ENCODE results near the gene UBE2L6. TPM values are rescaled to one million over a fixed set of nuclear protein-coding genes. Genes with fewer than 3 reads are reported as not detected.
A peak's percentile ranks its signal among the peaks of the same experiment; 100 is the strongest.
"Not testable (repeated sequence)": the region's sequence is repeated elsewhere in the genome, so short reads cannot be mapped to it uniquely, and the experiment has no call there.

UBE2L6 gene
- total RNA-seq, 1 experiment from 2014 or later: 20.1 TPM

- peak; percentile 50 for DNase-seq (ENCODE audit: extremely low read depth, low read depth)
These were observed 876 bp upstream of the UBE2L6 start for GRCh38 chr11:57568330-57568766.

DNA sequence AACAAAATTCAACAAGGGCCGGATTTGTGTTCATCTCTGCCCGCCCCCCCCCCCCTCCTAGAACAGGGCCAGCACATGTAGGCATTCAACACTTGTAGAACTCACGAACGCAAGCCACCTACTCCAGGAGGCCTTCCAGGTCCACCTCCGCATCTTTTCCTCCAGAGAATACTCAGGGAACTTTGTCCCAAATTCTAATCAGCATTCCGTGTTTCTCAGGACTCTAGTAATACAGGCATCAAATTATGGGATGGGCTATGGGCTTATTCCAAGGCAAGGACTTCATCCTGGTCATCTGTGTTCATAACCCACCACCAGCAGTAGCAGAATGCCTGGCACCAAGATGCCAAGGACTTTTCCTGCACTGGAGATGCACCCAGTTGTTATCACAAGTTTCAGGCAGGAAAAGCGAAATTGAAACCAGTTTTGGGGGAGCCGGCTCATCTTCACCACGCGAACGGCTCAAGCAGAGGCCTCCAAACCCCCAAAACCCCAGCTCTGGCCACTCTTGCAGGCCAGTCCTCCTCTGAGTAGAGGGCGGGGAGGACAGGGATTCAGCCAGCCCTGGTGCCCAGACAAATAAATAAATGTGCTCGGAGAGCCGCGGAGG lies 462 bp downstream of the UBE2L6 start:
- no peak for DNase-seq (ENCODE audit: extremely low read depth, low read depth)

GRCh38 chr11:57566005-57566904 lies 1.2 kb downstream of the UBE2L6 start:
- no peak for DNase-seq (ENCODE audit: extremely low read depth, low read depth)

- DNase-seq (ENCODE audit: extremely low read depth, low read depth): no peak
These were observed 4.9 kb downstream of the UBE2L6 start for GRCh38 chr11:57562596-57562995.

- no peak for DNase-seq (ENCODE audit: extremely low read depth, low read depth)
These were observed 7.3 kb downstream of the UBE2L6 start for GRCh38 chr11:57560146-57560545.

DNA sequence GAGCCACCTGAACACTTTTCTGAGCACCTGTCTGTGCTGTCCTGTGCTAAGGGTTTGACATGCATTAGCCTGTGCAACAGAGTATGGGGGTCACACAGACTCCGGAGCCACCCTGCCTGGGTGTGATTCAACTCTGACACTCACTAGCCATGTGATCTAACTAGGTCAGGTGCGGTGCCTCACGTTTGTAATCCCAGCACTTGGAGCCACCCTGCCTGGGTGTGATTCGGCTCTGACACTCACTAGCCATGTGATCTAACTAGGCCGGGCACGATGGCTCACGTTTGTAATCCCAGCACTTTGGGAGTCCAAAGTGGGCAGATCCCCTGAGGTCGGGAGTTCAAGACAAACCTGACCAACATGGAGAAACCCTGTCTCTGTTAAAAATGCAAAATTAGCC lies 11.4 kb downstream of the UBE2L6 start:
- no peak for DNase-seq (ENCODE audit: extremely low read depth, low read depth)

GRCh38 chr11:57555393-57555792 lies 12.1 kb downstream of the UBE2L6 start:
- no peak for DNase-seq (ENCODE audit: extremely low read depth, low read depth)

DNA sequence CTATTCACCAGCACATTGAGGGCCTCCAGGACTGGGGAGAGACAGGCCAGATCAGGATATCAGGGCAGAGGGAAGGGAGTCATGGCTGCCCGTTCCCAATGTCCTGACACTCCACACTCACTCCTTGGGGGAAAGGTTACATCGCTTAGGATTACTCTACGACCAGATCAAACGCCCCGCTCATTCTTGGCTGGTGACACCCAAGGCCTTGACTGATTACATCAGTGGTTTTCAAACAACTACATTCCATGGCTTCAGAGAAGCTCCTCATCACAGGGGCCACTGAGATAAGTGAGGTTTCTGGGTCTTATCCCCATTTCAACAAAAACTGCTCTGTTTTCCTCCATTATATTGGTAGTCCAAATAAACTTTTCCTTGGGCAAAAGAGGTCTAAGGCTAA lies 15.0 kb downstream of the UBE2L6 start:
- no peak for DNase-seq (ENCODE audit: extremely low read depth, low read depth)

DNA sequence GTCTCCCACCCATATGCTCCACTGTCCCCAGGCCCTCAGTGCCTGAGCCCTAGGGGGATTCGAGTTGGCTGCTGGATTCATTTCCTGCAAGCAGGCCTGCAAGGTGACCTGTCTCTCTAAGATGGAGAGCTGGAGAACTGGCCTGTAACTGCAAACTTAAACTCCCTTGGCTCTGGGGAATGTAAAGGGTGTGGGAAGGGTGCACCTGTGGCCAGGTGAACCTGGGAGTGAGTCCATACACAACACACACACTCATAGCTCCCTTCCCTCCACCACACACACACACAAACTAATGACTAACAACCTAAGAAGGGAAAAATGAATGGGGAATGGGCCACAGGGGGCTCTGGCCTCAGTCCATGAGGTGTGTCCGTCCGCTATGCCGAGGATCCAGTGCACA lies 15.5 kb downstream of the UBE2L6 start:
- no peak for DNase-seq (ENCODE audit: extremely low read depth, low read depth)

DNA sequence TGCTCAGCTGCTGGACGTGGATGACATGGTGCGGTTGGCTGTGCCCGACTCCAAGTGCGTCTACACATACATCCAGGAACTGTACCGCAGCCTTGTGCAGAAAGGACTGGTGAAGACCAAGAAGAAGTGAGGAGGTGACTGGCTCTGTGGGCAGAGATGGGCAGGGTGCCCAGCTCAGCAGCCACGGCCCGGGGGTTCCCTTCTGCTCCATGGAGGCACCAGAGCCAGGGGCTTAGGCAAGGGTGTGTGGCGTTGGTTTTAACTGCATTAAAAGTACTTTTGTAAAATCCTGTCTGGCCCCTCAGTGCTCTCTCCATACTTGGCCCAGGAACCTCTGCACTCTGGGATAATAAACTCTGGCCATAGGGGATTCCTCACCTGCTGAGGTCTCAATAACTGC lies 17.5 kb downstream of the UBE2L6 start:
- DNase-seq (ENCODE audit: extremely low read depth, low read depth): no peak

- no peak for DNase-seq (ENCODE audit: extremely low read depth, low read depth)
These were observed 19.6 kb downstream of the UBE2L6 start for GRCh38 chr11:57547854-57548377.

DNA sequence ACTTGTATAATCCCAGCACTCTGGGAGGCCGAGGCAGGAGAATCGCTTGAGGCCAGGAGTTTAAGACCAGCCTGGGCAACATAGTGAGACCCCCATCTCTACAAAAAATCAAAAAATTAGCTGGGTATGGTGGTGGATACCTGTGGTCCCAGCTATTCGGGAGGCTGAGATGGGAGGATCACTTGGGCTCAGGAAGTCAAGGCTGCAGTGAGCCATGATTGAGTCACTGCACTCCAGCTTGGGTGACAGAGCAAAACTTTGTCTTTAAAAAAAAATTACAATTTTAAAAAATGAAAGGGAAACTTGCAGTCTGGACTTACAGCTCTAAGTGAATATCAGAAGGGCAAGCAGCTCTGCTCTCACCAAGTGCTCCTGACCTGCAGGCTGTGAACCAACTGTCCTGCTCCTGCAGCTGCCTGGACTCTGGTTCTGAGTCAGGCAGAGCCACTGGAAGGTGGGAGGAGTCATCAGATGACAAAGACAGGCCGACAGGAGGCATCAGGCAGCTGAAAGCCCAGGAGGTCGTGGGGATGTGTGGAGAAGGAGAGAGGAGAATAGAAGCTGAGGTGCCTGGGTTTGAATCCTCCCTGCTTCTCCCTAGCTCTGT lies 20.5 kb downstream of the UBE2L6 start:
- DNase-seq (ENCODE audit: extremely low read depth, low read depth): no peak

- no peak for DNase-seq (ENCODE audit: extremely low read depth, low read depth)
These were observed 21.0 kb downstream of the UBE2L6 start for GRCh38 chr11:57546451-57546850.

GRCh38 chr11:57545883-57546282 lies 21.6 kb downstream of the UBE2L6 start:
- no peak for DNase-seq (ENCODE audit: extremely low read depth, low read depth)

DNA sequence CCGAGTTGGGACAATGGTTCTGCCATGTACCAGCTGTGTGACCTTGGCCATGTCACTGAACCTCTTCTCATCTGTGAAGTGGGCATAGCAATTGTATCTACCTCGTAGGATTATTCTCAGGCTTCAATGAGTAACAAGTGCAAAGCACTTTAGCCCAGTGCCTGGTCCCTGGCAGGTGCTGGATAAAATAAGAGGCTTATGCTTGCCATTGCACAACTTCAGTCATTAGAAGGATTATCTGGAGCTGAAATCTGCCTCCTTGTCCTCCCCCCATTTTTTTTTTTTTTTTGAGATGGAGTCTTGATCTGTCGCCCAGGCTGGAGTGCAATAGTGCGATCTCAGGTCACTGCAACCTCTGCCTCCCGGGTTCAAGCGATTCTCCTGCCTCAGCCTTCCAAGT lies 22.9 kb downstream of the UBE2L6 start:
- no peak for DNase-seq (ENCODE audit: extremely low read depth, low read depth)

GRCh38 chr11:57543593-57543992 lies 23.9 kb downstream of the UBE2L6 start:
- no peak for DNase-seq (ENCODE audit: extremely low read depth, low read depth)

- no peak for DNase-seq (ENCODE audit: extremely low read depth, low read depth)
These were observed 24.9 kb downstream of the UBE2L6 start for GRCh38 chr11:57542582-57542981.

- DNase-seq (ENCODE audit: extremely low read depth, low read depth): no peak
These were observed 26.3 kb downstream of the UBE2L6 start for GRCh38 chr11:57541169-57541568.

GRCh38 chr11:57539342-57539741 lies 28.1 kb downstream of the UBE2L6 start:
- DNase-seq (ENCODE audit: extremely low read depth, low read depth): no peak

DNA sequence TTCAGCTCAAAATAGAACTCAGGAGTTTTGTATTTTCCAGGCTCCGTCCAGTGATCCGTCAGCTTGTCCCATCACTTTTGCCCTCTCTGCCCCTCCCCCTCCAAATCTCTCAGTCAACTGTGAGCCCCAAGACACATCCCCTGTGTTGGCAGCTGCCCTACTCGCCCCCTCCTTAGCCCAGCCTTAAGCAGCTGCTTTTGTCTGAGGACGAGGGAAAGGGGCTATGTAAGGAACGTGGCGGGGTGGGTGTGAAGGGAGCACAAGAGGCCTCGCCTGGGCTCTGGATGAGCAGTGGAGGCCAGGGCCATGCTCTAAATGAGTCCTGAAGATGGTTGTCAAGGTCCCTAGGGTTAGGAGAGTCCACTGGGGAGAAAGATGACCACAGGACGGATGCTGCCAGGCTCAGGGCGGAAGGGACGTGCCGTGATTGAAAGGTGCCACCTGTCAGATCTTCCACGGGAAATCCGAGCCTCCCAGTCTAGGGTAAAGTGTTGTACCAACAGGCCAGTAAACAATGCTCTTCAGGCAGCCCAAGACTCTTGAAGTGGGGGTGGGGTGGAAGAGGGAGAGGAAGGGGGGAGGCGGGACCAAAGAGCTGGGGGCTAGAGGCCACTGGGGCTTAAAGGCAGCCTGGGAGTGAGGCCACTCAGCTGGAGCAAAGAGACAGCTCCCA lies 30.4 kb downstream of the UBE2L6 start, which contains the start of gene SMTNL1:
Gene SMTNL1, plus strand, starts transcription at position 649 of the 673 bp plus-strand sequence. CDS start 5,048 bp downstream, outside the sequence.
- DNase-seq (ENCODE audit: extremely low read depth, low read depth): no peak

DNA sequence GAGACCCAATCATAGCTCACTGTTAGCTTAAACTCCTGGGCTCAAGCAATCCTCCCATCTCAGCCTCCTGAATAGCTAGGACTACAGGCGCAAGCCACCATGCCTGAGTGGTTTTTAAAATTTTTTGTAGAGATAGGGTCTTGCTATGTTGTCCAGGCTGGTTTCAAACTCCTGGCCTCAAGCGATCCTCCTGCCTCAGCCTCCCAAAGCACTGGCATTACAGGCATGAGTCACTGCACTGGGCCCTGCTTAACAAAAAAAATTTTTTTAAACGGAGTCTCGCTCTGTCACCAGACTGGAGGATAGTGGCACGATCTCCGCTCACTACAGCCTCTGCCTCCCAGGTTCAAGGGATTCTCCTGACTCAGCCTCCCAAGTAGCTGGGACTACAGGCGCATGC lies 33.0 kb downstream of the UBE2L6 start:
- DNase-seq (ENCODE audit: extremely low read depth, low read depth): not testable (repeated sequence)
